A549 (cell line): Measurements from ENCODE around the gene OPCML. TPM values are rescaled to one million over a fixed set of nuclear protein-coding genes. Genes with fewer than 3 reads are reported as not detected.

Experiments
- ATAC-seq, 2 experiments: fragments of 200-7000 bp in 1 of 2; fragments of >200 bp in 1 of 2; cut with Nextera tagmentation in 1 of 2; cut with Tn5 transposase in 1 of 2; 3 replicates each; pipeline versions ENCODE4 v1.8.0 to v1.9.1; 2018 to 2020; ENCODE audit warnings: mild to moderate bottlenecking in 1 of 2, moderate library complexity in 1 of 2
- CTCF ChIA-PET: fragments of 300-600 bp; sonication (Branson Sonifier 250); formaldehyde crosslinking; extraction: SDS; loops from one replicate; lab custom pipeline; 2021; ENCODE audit warnings: antibody characterized with exemption, inconsistent platforms; lab: Yijun Ruan, JAX
- POLR2A ChIA-PET: fragments of 350-600 bp; formaldehyde crosslinking; extraction: SDS; loops from one replicate; lab custom pipeline; 2021; ENCODE audit warnings: antibody characterized with exemption, inconsistent platforms; lab: Yijun Ruan, JAX
- DNase-seq, 2 experiments: peaks; one replicate each; pipeline versions ENCODE4 v3.0.0 to v3.0.0-alpha.2; 2011 to 2016; ENCODE audit warnings: low read depth in 1 of 2, low spot score in 1 of 2
- FAIRE-seq: peaks from 2 replicates; lab custom pipeline; 2011; peaks lifted over from hg19 to GRCh38; lab: Jason Lieb, UNC
- H3K27ac ChIP-seq, 2 experiments: fragments of >200 bp; sonication (Bioruptor Twin); formaldehyde crosslinking; 3 replicates each; pipeline ENCODE4 v1.5.1; 2016 to 2017
- H3K4me1 ChIP-seq: fragments of >200 bp; sonication (Bioruptor Twin); formaldehyde crosslinking; 3 replicates; pipeline ENCODE4 v1.6.1; 2016
- H3K4me2 ChIP-seq: fragments of >200 bp; sonication (Bioruptor Twin); formaldehyde crosslinking; 3 replicates; pipeline ENCODE4 v1.6.1; 2016
- H3K4me3 ChIP-seq: fragments of >200 bp; sonication (Bioruptor Twin); formaldehyde crosslinking; 3 replicates; pipeline ENCODE4 v1.5.1; 2016
- H3K9me3 ChIP-seq: fragments of >200 bp; sonication (Bioruptor Twin); formaldehyde crosslinking; 3 replicates; pipeline ENCODE4 v1.6.1; 2016
- BHLHE40 ChIP-seq: IDR thresholded peaks from 2 replicates; pipeline ENCODE4 v1.6.1; 2012; ENCODE audit warnings: low read depth, low read length, inconsistent platforms
- CHD4 ChIP-seq: fragments of 200-600 bp; sonication (generic); IDR thresholded peaks from 2 replicates; pipeline ENCODE4 v1.6.1; 2016; ENCODE audit warnings: antibody characterized with exemption, mild to moderate bottlenecking, borderline replicate concordance
- EHMT2 ChIP-seq: fragments of 200-600 bp; sonication (generic); IDR thresholded peaks from 2 replicates; pipeline ENCODE4 v1.6.1; 2016; ENCODE audit warnings: antibody characterized with exemption, low read depth, mild to moderate bottlenecking, moderate library complexity
- EP300 ChIP-seq, 2 experiments: fragments of >200 bp; sonication (Bioruptor Twin); formaldehyde crosslinking; IDR thresholded peaks; 2 replicates in 1 of 2; 3 replicates in 1 of 2; pipeline ENCODE4 v1.6.1; 2016 to 2017
- ESRRA ChIP-seq: fragments of 150-350 bp; IDR thresholded peaks from 2 replicates; pipeline ENCODE4 v1.6.1; 2014; ENCODE audit warnings: mild to moderate bottlenecking, low read length, borderline replicate concordance
- FOSB ChIP-seq: fragments of 250-450 bp; sonication (Bioruptor Pico); IDR thresholded peaks from 2 replicates; pipeline ENCODE4 v1.5.0; 2020; ENCODE audit warnings: mild to moderate bottlenecking, moderate library complexity
- FOXS1 ChIP-seq: fragments of 250-450 bp; sonication (Bioruptor Pico); IDR thresholded peaks from 2 replicates; pipeline ENCODE4 v1.5.0; 2020; ENCODE audit warnings: mild to moderate bottlenecking, moderate library complexity
- HOXA7 ChIP-seq: fragments of 250-450 bp; sonication (Bioruptor Pico); IDR thresholded peaks from 2 replicates; pipeline ENCODE4 v1.5.0; 2020; ENCODE audit warnings: mild to moderate bottlenecking, moderate library complexity
- JUNB ChIP-seq: fragments of >200 bp; sonication (Bioruptor Twin); formaldehyde crosslinking; IDR thresholded peaks from 2 replicates; pipeline ENCODE4 v1.6.1; 2016
- MAZ ChIP-seq: fragments of 150-350 bp; IDR thresholded peaks from 2 replicates; pipeline ENCODE4 v1.6.1; 2014; ENCODE audit warnings: antibody characterized with exemption, low read depth, low read length, borderline replicate concordance
- PHF8 ChIP-seq: fragments of 200-600 bp; sonication (generic); IDR thresholded peaks from 2 replicates; pipeline ENCODE4 v1.6.1; 2016; ENCODE audit warnings: low read depth, mild to moderate bottlenecking, antibody characterized with exemption, moderate library complexity, borderline replicate concordance
- POLR2A ChIP-seq: IDR thresholded peaks from 2 replicates; pipeline ENCODE4 v1.6.1; 2012; ENCODE audit warnings: mild to moderate bottlenecking, low read length
- RFX5 ChIP-seq: fragments of 450-650 bp; IDR thresholded peaks from 2 replicates; pipeline ENCODE4 v1.7.1; 2014; ENCODE audit warnings: antibody characterized with exemption, mild to moderate bottlenecking, moderate library complexity
- RNF2 ChIP-seq: fragments of 200-600 bp; sonication (generic); IDR thresholded peaks from 2 replicates; pipeline ENCODE4 v1.6.1; 2016; ENCODE audit warnings: low read depth, mild to moderate bottlenecking, antibody characterized with exemption, moderate library complexity, borderline replicate concordance
- SMC3 ChIP-seq: fragments of >200 bp; sonication (Bioruptor Twin); formaldehyde crosslinking; IDR thresholded peaks from 3 replicates; pipeline ENCODE4 v1.6.1; 2018; ENCODE audit warnings: inconsistent platforms
- TFCP2L1 ChIP-seq: fragments of 250-450 bp; sonication (Bioruptor Pico); IDR thresholded peaks from 2 replicates; pipeline ENCODE4 v1.5.0; 2021; ENCODE audit warnings: mild to moderate bottlenecking
- TP53 ChIP-seq: fragments of 250-450 bp; sonication (Bioruptor Pico); IDR thresholded peaks from 2 replicates; pipeline ENCODE4 v1.5.0; 2021; ENCODE audit warnings: mild to moderate bottlenecking, moderate library complexity
- ZFP36 ChIP-seq: fragments of 450-650 bp; IDR thresholded peaks from 2 replicates; pipeline ENCODE4 v1.6.1; 2014; ENCODE audit warnings: borderline replicate concordance; ENCODE audit not compliant: partially characterized antibody
- WGBS: methylation state at CpG from one replicate; pipeline ENCODE4 v1.1.6; 2017; ENCODE audit errors: missing lambda C conversion rate; 5-methylcytosine and 5-hydroxymethylcytosine counted together
- polyA plus RNA-seq, 4 experiments: library from polyadenylated mRNA; depleted of rRNA in 3 of 4; stranded (reverse); fragments of >200 nt; fragmentation: RNase III in 1 of 4; extraction: RNeasy Plus Mini Kit Qiagen cat#74134 plus additional on column Dnase treatment in 1 of 4; gene quantifications; 2 replicates in 3 of 4; 3 replicates in 1 of 4; pipeline ENCODE4 v1.2.3, GENCODE V29; 2011 to 2017
- TF ChIP-seq, protein P1 (sequence below): fragments of >200 bp; sonication (Bioruptor Twin); formaldehyde crosslinking; IDR thresholded peaks from 3 replicates; pipeline ENCODE4 v1.5.1; 2016
- TF ChIP-seq, protein P2 (sequence below): fragments of 450-650 bp; IDR thresholded peaks from 2 replicates; pipeline ENCODE4 v1.6.1; 2014; ENCODE audit warnings: antibody characterized with exemption
- TF ChIP-seq, protein P3 (sequence below): IDR thresholded peaks from 2 replicates; pipeline ENCODE4 v1.6.1; 2012
- TF ChIP-seq, protein P4 (sequence below): fragments of >200 bp; sonication (Bioruptor Twin); formaldehyde crosslinking; IDR thresholded peaks from 3 replicates; pipeline ENCODE4 v1.6.1; 2016

OPCML gene
- polyA plus RNA-seq, 2 of the 4 experiments (the other 2 are of a cell fraction), result not detected

DNA sequence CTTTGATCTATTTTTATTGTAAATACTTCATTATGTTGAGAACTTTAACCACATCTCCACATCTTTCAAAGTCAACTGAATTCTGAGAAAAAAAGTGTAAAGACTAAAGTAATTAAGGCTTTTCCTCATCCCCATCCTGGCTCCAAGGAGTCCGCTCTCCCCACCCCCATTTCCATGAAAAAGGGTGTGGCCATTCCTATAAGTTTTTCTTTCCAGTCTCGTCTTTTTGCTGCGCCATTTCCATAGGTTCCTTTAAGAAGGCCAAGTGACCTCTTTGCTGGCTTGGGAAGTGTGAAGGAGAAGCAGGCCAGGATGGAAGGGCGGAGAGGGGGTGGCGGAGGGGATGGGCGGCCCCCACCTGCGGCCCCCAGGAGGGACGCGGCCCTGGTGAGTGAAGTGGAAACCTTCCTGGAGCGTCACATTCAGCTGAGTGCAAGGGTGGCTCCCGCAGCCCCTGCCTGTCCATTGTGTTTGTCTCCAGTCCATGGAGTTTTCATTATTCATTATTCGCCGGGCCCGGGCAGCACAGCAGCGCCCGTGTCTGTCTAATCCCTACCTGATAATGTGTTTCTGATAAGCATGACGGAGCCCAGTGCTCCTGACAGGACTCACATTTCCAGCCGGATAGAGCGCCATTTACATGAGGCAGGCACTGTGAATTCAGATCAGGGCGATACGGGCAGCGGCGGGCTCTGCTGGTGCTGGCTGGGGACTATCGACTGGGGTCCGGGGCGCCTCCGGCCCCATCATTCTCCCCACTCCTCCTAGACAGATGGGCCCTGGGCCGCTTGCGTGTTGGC lies 739.8 kb downstream of the OPCML start:
- DNase-seq (no peak), FAIRE-seq (no peak), ATAC-seq (no peak)
- H3K9me3 ChIP-seq, result no peaks in the 10 kb centered on the region
- CTCF ChIA-PET, result interaction anchor here (0.7 kb wide), 1 partner anchor 149 kb away, joined by 3 read pairs; no protein-coding TSS in a partner anchor
- no peak overlapping the region for H3K4me2 ChIP-seq
- no peaks in the 10 kb centered on the region for H3K4me1 ChIP-seq
- TF ChIP-seq SMC3 (no peak), RNF2 (no peak), ZFP36 (no peak), BHLHE40 (no peak), FOXS1 (CRISPR knock-in tag) (no peak), FOSB (CRISPR knock-in tag) (no peak), ESRRA (no peak), EHMT2 (no peak), MAZ (no peak), TFCP2L1 (no peak), HOXA7 (CRISPR knock-in tag) (no peak), CHD4 (no peak), RFX5 (no peak), PHF8 (no peak), JUNB (no peak), EP300 (IDR thresholded peaks at IDR 0.05) (no peak)
- TF ChIP-seq, protein P1, sequence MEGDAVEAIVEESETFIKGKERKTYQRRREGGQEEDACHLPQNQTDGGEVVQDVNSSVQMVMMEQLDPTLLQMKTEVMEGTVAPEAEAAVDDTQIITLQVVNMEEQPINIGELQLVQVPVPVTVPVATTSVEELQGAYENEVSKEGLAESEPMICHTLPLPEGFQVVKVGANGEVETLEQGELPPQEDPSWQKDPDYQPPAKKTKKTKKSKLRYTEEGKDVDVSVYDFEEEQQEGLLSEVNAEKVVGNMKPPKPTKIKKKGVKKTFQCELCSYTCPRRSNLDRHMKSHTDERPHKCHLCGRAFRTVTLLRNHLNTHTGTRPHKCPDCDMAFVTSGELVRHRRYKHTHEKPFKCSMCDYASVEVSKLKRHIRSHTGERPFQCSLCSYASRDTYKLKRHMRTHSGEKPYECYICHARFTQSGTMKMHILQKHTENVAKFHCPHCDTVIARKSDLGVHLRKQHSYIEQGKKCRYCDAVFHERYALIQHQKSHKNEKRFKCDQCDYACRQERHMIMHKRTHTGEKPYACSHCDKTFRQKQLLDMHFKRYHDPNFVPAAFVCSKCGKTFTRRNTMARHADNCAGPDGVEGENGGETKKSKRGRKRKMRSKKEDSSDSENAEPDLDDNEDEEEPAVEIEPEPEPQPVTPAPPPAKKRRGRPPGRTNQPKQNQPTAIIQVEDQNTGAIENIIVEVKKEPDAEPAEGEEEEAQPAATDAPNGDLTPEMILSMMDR, result no peak
- TF ChIP-seq, protein P2, sequence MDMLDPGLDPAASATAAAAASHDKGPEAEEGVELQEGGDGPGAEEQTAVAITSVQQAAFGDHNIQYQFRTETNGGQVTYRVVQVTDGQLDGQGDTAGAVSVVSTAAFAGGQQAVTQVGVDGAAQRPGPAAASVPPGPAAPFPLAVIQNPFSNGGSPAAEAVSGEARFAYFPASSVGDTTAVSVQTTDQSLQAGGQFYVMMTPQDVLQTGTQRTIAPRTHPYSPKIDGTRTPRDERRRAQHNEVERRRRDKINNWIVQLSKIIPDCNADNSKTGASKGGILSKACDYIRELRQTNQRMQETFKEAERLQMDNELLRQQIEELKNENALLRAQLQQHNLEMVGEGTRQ, result no peak
- TF ChIP-seq, protein P3, sequence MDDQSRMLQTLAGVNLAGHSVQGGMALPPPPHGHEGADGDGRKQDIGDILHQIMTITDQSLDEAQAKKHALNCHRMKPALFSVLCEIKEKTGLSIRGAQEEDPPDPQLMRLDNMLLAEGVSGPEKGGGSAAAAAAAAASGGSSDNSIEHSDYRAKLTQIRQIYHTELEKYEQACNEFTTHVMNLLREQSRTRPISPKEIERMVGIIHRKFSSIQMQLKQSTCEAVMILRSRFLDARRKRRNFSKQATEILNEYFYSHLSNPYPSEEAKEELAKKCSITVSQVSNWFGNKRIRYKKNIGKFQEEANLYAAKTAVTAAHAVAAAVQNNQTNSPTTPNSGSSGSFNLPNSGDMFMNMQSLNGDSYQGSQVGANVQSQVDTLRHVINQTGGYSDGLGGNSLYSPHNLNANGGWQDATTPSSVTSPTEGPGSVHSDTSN, result no peak
- H3K27ac ChIP-seq, result no peak overlapping the region
- 39% methylated on average over 11 of the region's 29 CpGs for WGBS
- H3K4me3 ChIP-seq, result no peak overlapping the region
- POLR2A ChIA-PET, result no interaction called here

DNA sequence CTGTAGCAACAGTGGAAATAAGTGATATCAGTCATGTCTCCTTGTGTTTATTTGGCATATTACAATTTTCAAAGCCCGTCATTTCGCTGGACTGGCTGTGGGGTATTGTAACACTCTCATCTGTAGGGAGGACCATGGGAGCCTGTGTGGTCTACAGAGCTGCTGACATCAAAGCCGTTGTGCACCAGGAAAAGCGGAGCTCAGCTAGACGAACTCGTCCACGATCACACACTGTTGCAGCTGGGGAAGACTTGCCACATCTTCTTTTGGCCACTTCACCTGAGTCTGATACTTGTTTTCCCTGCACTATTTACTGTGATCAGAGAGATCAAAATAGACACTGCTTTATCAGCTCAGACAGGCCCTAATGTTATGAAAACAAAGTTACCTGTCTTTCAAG lies 741.3 kb downstream of the OPCML start:
- no peaks in the 10 kb centered on the region for H3K4me1 ChIP-seq
- ATAC-seq, result no peak
- ChIA-PET POLR2A (no interaction called here), CTCF (no interaction called here)
- H3K9me3 ChIP-seq, result no peaks in the 10 kb centered on the region
- no peak overlapping the region for H3K4me2 ChIP-seq
- TF ChIP-seq TP53 (CRISPR knock-in tag) (no peak), PHF8 (no peak), SMC3 (no peak), POLR2A (no peak)
- TF ChIP-seq, protein P3, result no peak
- TF ChIP-seq, protein P4, sequence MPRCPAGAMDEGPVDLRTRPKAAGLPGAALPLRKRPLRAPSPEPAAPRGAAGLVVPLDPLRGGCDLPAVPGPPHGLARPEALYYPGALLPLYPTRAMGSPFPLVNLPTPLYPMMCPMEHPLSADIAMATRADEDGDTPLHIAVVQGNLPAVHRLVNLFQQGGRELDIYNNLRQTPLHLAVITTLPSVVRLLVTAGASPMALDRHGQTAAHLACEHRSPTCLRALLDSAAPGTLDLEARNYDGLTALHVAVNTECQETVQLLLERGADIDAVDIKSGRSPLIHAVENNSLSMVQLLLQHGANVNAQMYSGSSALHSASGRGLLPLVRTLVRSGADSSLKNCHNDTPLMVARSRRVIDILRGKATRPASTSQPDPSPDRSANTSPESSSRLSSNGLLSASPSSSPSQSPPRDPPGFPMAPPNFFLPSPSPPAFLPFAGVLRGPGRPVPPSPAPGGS, result no peak
- DNase-seq, result no peak
- H3K27ac ChIP-seq, result no peak overlapping the region
- 11% methylated on average over 7 of the region's 7 CpGs for WGBS
- H3K4me3 ChIP-seq, result no peak overlapping the region
- FAIRE-seq, result no peak
